Hepatocyte (in vitro differentiated cells): Measurements from ENCODE around the gene HID1.

Experiments used
- EZH2 ChIP-seq: fragments of 200-600 bp; sonication (generic); IDR thresholded peaks from 2 replicates; pipeline ENCODE4 v1.6.1; 2016; ENCODE audit warnings: antibody characterized with exemption, mild to moderate bottlenecking, borderline replicate concordance
- TF ChIP-seq, protein P1 (sequence below): fragments of 200-600 bp; sonication (generic); IDR thresholded peaks from 2 replicates; pipeline ENCODE4 v1.5.1; 2016; ENCODE audit warnings: antibody characterized with exemption, mild to moderate bottlenecking; ENCODE audit not compliant: poor library complexity

DNA sequence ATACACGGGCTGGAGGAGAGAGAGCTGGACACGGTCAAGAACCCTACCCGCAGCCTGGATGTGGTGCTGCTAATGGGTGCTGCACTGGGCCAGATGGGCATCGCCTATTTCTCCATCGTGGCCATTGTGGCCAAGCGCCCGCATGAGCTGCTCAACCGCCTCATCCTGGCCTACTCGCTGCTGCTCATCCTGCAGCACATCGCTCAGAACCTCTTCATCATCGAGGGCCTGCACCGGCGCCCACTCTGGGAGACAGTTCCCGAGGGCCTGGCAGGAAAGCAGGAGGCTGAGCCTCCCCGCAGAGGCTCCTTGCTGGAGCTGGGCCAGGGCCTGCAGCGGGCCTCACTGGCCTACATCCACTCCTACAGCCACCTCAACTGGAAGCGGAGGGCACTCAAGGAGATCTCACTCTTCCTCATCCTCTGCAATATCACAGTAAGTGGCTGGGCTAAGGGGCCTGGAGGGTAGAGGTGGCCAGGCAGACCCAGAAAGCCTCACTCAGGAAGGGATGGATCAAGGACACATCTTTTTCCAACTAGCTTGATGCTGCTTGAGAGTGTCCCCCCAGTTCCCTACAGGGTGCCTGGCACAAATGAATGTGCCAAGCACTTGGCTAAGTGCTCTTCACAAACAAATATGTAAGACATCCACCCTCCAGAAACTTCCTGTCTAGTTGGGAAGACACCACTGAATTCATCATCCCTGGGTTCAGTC, 25.4 kb downstream of the HID1 start:
- TF ChIP-seq, protein P1, sequence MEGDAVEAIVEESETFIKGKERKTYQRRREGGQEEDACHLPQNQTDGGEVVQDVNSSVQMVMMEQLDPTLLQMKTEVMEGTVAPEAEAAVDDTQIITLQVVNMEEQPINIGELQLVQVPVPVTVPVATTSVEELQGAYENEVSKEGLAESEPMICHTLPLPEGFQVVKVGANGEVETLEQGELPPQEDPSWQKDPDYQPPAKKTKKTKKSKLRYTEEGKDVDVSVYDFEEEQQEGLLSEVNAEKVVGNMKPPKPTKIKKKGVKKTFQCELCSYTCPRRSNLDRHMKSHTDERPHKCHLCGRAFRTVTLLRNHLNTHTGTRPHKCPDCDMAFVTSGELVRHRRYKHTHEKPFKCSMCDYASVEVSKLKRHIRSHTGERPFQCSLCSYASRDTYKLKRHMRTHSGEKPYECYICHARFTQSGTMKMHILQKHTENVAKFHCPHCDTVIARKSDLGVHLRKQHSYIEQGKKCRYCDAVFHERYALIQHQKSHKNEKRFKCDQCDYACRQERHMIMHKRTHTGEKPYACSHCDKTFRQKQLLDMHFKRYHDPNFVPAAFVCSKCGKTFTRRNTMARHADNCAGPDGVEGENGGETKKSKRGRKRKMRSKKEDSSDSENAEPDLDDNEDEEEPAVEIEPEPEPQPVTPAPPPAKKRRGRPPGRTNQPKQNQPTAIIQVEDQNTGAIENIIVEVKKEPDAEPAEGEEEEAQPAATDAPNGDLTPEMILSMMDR, result no peak
- TF ChIP-seq EZH2, result no peak
